Panc1 (cell line): ENCODE data around the gene AHCY. TPM values are rescaled to one million over a fixed set of nuclear protein-coding genes. Genes with fewer than 3 reads are reported as not detected.

Experiments
- ATAC-seq: fragments of 200-7000 bp; cut with Tn5 transposase; 2 replicates; pipeline ENCODE4 v1.9.1; 2020; ENCODE audit warnings: mild to moderate bottlenecking, moderate library complexity
- BruUV-seq: library from RNA; stranded (reverse); fragments of 400-500 nt; replicated peaks from 2 replicates; lab custom pipeline; 2021; lab: Mats Ljungman, UMichigan
- CTCF ChIA-PET: fragments of 300-600 bp; sonication (Branson Sonifier 250); formaldehyde crosslinking; loops from one replicate; lab custom pipeline; 2022; ENCODE audit warnings: antibody characterized with exemption; lab: Charles Lee
- POLR2A ChIA-PET: fragments of 300-600 bp; sonication (Branson Sonifier 250); formaldehyde crosslinking; loops from one replicate; lab custom pipeline; 2022; ENCODE audit warnings: antibody characterized with exemption; lab: Charles Lee
- DNase-seq: peaks from one replicate; pipeline ENCODE4 v3.0.0-alpha.2; 2010; ENCODE audit warnings: low read depth, low spot score
- H3K27ac ChIP-seq: 2 replicates; pipeline ENCODE4 v1.5.1; 2011; ENCODE audit warnings: mild to moderate bottlenecking, low read length, inconsistent platforms
- H3K27me3 ChIP-seq: fragments of 200-500 bp; sonication (Bioruptor generic); 2 replicates; pipeline ENCODE4 v1.6.0; 2014; ENCODE audit warnings: low read length, inconsistent platforms; ENCODE audit not compliant: control insufficient read depth, insufficient read depth
- H3K36me3 ChIP-seq: fragments of 200-500 bp; sonication (Bioruptor generic); 2 replicates; pipeline ENCODE4 v1.5.1; 2014; ENCODE audit warnings: inconsistent platforms, mild to moderate bottlenecking, low read length, moderate library complexity; ENCODE audit not compliant: control insufficient read depth, insufficient read depth
- H3K4me1 ChIP-seq: 2 replicates; pipeline ENCODE4 v1.5.1; 2011; ENCODE audit warnings: inconsistent platforms, mild to moderate bottlenecking, low read length, moderate library complexity; ENCODE audit not compliant: control insufficient read depth, insufficient read depth
- H3K4me3 ChIP-seq, 2 experiments: 2 replicates each; pipeline ENCODE4 v1.5.1; 2011 to 2012; ENCODE audit warnings: low read depth in 2 of 2, low read length in 2 of 2, mild to moderate bottlenecking in 2 of 2, inconsistent platforms in 1 of 2, moderate library complexity in 1 of 2
- H3K9me3 ChIP-seq: fragments of 200-500 bp; sonication (Bioruptor generic); 2 replicates; pipeline ENCODE4 v1.5.1; 2014; ENCODE audit warnings: low read depth, mild to moderate bottlenecking, inconsistent platforms, low read length, moderate library complexity; ENCODE audit not compliant: control insufficient read depth, insufficient read depth
- CTCF ChIP-seq: fragments of 450-650 bp; IDR thresholded peaks from 2 replicates; pipeline ENCODE4 v1.5.1; 2017; ENCODE audit warnings: mild to moderate bottlenecking
- POLR2AphosphoS5 ChIP-seq: IDR thresholded peaks from 2 replicates; pipeline ENCODE4 v1.6.1; 2012; ENCODE audit warnings: mild to moderate bottlenecking, low read depth, low read length, moderate library complexity
- SIN3A ChIP-seq: IDR thresholded peaks from 2 replicates; pipeline ENCODE4 v1.6.1; 2012; ENCODE audit warnings: low read depth, mild to moderate bottlenecking, low read length, moderate library complexity, borderline replicate concordance; ENCODE audit not compliant: insufficient read depth
- TCF7L2 ChIP-seq: IDR thresholded peaks from 2 replicates; pipeline ENCODE4 v1.6.1; 2011; ENCODE audit warnings: mild to moderate bottlenecking, low read depth, low read length, inconsistent platforms
- in situ Hi-C: cut with HindIII; loops from 2 replicates; pipeline ENCODE4 v1.10.0; 2016; ENCODE audit warnings: low sequenced_read_pairs, low pct_unique_long_range_greater_than_20kb
- intact Hi-C: fragments of 100-400 bp; cut with micrococcal nuclease; formaldehyde crosslinking; loops from one replicate; pipeline ENCODE4 v1.10.0; 2022; ENCODE audit not compliant: unreplicated experiment
- total RNA-seq: library from RNA; stranded (reverse); gene quantifications from one replicate; pipeline ENCODE4 v1.2.1, GENCODE V29; 2021; ENCODE audit not compliant: unreplicated experiment
- TF ChIP-seq, protein P1 (sequence below), 2 experiments: IDR thresholded peaks; 2 replicates each; pipeline ENCODE4 v1.6.1; 2011 to 2012; ENCODE audit warnings: low read depth in 2 of 2, control low read depth in 1 of 2, low read length in 1 of 2, mild to moderate bottlenecking in 1 of 2, moderate library complexity in 1 of 2; ENCODE audit not compliant: insufficient read depth in 1 of 2

Gene AHCY
- total RNA-seq, 1 experiment from 2014 or later = 171 TPM

DNA sequence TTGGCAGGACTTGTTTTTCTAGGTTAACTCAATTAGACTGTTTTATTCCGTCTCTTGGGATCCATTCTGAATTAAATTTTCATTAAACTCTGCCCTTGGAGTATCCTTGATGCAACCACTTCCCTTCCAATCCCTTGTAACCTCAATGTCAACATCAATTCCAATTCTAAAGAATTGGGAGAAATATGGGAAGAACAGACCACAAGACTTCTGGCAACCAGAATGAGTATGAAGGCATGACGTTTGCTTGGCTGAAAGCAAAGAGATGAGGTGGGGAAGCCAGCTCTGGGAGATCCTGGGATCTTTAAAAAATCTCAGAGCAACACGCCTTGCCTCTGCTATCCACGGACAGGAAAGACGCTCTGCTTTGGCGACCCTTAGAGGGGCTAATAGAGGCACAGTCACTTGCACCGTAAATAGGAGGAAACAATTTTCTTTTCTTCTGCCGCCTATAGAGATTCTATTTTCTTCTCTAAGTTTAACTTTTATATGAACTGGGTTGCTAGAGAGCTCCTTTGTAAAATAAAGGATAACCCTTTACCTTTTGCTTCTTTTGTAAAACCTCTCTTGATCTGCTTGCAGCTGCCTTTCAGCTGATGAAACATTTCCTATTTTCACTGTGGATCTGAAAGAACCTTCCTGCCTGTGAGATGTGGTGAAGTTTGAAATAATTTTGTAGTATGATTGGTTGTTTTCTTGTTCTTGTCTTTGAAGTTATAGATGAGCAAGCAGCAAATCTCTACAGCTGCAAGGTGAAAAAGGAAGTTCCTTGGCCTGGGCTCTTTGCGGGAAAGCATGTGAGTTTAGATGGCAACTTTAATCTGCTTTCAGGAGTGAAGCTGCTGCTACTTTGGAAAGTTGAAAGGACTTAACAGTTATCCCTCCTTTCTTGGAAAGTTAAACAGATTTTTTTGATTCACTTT is 62.2 kb downstream of the AHCY start, which contains the start of gene ASIP:
Gene ASIP, plus strand, starts transcription at position 731 of the 923 bp plus-strand sequence. CDS start 18,952 bp downstream, outside the sequence.
- BruUV-seq = no TSS peak
- no peaks in the 10 kb centered on the region for H3K9me3 ChIP-seq
- TF ChIP-seq POLR2AphosphoS5 (no peak), SIN3A (no peak), TCF7L2 (no peak), CTCF (no peak)
- TF ChIP-seq, protein P1, sequence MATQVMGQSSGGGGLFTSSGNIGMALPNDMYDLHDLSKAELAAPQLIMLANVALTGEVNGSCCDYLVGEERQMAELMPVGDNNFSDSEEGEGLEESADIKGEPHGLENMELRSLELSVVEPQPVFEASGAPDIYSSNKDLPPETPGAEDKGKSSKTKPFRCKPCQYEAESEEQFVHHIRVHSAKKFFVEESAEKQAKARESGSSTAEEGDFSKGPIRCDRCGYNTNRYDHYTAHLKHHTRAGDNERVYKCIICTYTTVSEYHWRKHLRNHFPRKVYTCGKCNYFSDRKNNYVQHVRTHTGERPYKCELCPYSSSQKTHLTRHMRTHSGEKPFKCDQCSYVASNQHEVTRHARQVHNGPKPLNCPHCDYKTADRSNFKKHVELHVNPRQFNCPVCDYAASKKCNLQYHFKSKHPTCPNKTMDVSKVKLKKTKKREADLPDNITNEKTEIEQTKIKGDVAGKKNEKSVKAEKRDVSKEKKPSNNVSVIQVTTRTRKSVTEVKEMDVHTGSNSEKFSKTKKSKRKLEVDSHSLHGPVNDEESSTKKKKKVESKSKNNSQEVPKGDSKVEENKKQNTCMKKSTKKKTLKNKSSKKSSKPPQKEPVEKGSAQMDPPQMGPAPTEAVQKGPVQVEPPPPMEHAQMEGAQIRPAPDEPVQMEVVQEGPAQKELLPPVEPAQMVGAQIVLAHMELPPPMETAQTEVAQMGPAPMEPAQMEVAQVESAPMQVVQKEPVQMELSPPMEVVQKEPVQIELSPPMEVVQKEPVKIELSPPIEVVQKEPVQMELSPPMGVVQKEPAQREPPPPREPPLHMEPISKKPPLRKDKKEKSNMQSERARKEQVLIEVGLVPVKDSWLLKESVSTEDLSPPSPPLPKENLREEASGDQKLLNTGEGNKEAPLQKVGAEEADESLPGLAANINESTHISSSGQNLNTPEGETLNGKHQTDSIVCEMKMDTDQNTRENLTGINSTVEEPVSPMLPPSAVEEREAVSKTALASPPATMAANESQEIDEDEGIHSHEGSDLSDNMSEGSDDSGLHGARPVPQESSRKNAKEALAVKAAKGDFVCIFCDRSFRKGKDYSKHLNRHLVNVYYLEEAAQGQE (IDR thresholded peaks at IDR 0.05; ENCODE audit: insufficient read depth in 1 of 2, low read depth in 2 of 2, low read length in 1 of 2) = no peak
- DNase-seq = no peak
- intact Hi-C loops = no loop called here
- no peaks in the 10 kb centered on the region for H3K4me1 ChIP-seq
- ATAC-seq = no peak
- no peak within 1 kb of the TSS for H3K27ac ChIP-seq
- CTCF ChIA-PET = no interaction called here
- H3K36me3 ChIP-seq = no peaks in the 10 kb centered on the region
- POLR2A ChIA-PET = no interaction called here
- in situ Hi-C loops = no loop called here
- H3K4me3 ChIP-seq = no peak within 1 kb of the TSS
- peaks cover 10% of the 10 kb centered on the region; the same call in 1 of the 2 replicates for H3K27me3 ChIP-seq

- ChIA-PET POLR2A (no interaction called here), CTCF (no interaction called here)
- Histone ChIP-seq H3K9me3 (no peaks in the 10 kb centered on the region), H3K4me1 (no peaks in the 10 kb centered on the region), H3K4me3 (no peak overlapping the region), H3K36me3 (no peaks in the 10 kb centered on the region), H3K27ac (no peak overlapping the region), H3K27me3 (peaks cover 10% of the 10 kb centered on the region; the same call in 1 of the 2 replicates)
- intact Hi-C loops (no loop called here), in situ Hi-C loops (no loop called here)
- DNase-seq (no peak), ATAC-seq (no peak)
- no TSS peak for BruUV-seq
- TF ChIP-seq, protein P1 (IDR thresholded peaks at IDR 0.05; ENCODE audit: insufficient read depth in 1 of 2, low read depth in 2 of 2, low read length in 1 of 2) = no peak
- no peak for TF ChIP-seq TCF7L2
- TF ChIP-seq CTCF = no peak
- no peak for TF ChIP-seq SIN3A
- no peak for TF ChIP-seq POLR2AphosphoS5
Observed at GRCh38 chr20:34240121-34240520, 63.0 kb downstream of the AHCY start.
